ENCODE data around the gene ID3.

GRCh38 chr1:23594149-23594907 is 35.0 kb upstream of the ID3 start:
- TF ChIP-seq CTCF (IDR thresholded peaks at IDR 0.05 in 8 of 11, conservative IDR thresholded peaks at IDR 0.05 in 3 of 11) = no peak
- TF ChIP-seq POLR2A (IDR thresholded peaks at IDR 0.05) = no peak
- no peak for TF ChIP-seq POLR2AphosphoS5 (IDR thresholded peaks at IDR 0.05)
